Stomach (tissue), 4 donors: ENCODE results near the gene CCL22.

Source experiments
- POLR2A ChIP-seq, 4 donors: fragments of 450-650 bp; IDR thresholded peaks; one replicate each; pipeline ENCODE4 v1.6.1; 2016; ENCODE audit warnings: antibody characterized with exemption in 4 of 4, control low read depth in 2 of 4, mild to moderate bottlenecking in 1 of 4, moderate library complexity in 1 of 4
- POLR2AphosphoS5 ChIP-seq, 3 donors: sonication (generic); formaldehyde crosslinking; IDR thresholded peaks; one replicate each; pipeline ENCODE4 v1.6.1; 2016; ENCODE audit warnings: antibody characterized with exemption in 3 of 3
- TF ChIP-seq, protein P1 (sequence below), 7 experiments: fragments of 450-650 bp in 4 of 7; fragments of 200-600 bp in 3 of 7; sonication (generic) in 3 of 7; IDR thresholded peaks; one replicate each; pipeline ENCODE4 v1.5.1; 2016 to 2019; ENCODE audit warnings: antibody characterized with exemption in 7 of 7, control low read depth in 2 of 7, mild to moderate bottlenecking in 1 of 7

DNA sequence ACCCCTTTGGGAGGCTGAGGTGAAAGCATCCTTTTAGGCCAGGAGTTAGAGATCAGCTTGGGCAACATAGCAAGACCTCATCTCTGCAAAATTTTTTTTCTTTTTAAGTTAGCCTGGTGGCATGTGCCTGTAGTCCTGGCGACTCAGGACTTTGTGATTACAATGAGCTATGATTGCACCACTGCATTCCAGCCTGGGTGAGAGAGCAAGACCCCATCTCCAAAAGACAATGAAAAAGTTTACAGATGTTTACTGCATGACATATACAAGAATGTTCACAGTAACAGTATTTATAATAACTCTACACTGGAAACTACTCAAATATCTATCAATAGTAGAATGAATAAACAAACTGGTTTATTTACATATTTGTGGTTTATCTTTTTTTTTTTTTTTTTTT is 33.1 kb upstream of the CCL22 start:
- no peak for TF ChIP-seq POLR2AphosphoS5 (IDR thresholded peaks at IDR 0.05)
- TF ChIP-seq, protein P1, sequence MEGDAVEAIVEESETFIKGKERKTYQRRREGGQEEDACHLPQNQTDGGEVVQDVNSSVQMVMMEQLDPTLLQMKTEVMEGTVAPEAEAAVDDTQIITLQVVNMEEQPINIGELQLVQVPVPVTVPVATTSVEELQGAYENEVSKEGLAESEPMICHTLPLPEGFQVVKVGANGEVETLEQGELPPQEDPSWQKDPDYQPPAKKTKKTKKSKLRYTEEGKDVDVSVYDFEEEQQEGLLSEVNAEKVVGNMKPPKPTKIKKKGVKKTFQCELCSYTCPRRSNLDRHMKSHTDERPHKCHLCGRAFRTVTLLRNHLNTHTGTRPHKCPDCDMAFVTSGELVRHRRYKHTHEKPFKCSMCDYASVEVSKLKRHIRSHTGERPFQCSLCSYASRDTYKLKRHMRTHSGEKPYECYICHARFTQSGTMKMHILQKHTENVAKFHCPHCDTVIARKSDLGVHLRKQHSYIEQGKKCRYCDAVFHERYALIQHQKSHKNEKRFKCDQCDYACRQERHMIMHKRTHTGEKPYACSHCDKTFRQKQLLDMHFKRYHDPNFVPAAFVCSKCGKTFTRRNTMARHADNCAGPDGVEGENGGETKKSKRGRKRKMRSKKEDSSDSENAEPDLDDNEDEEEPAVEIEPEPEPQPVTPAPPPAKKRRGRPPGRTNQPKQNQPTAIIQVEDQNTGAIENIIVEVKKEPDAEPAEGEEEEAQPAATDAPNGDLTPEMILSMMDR (IDR thresholded peaks at IDR 0.05), result no peak
- TF ChIP-seq POLR2A (IDR thresholded peaks at IDR 0.05), result no peak
